A549 (cell line): Measurements from ENCODE around the gene CSF3. TPM values are rescaled to one million over a fixed set of nuclear protein-coding genes. Genes with fewer than 3 reads are reported as not detected.

Experiments used
- ATAC-seq, 2 experiments: fragments of 200-7000 bp in 1 of 2; fragments of >200 bp in 1 of 2; cut with Nextera tagmentation in 1 of 2; cut with Tn5 transposase in 1 of 2; 3 replicates each; pipeline versions ENCODE4 v1.8.0 to v1.9.1; 2018 to 2020; ENCODE audit warnings: mild to moderate bottlenecking in 1 of 2, moderate library complexity in 1 of 2
- CTCF ChIA-PET: fragments of 300-600 bp; sonication (Branson Sonifier 250); formaldehyde crosslinking; extraction: SDS; loops from one replicate; lab custom pipeline; 2021; ENCODE audit warnings: antibody characterized with exemption, inconsistent platforms; lab: Yijun Ruan, JAX
- POLR2A ChIA-PET: fragments of 350-600 bp; formaldehyde crosslinking; extraction: SDS; loops from one replicate; lab custom pipeline; 2021; ENCODE audit warnings: antibody characterized with exemption, inconsistent platforms; lab: Yijun Ruan, JAX
- DNase-seq, 2 experiments: peaks; one replicate each; pipeline versions ENCODE4 v3.0.0 to v3.0.0-alpha.2; 2011 to 2016; ENCODE audit warnings: low read depth in 1 of 2, low spot score in 1 of 2
- FAIRE-seq: peaks from 2 replicates; lab custom pipeline; 2011; peaks lifted over from hg19 to GRCh38; lab: Jason Lieb, UNC
- H3K27ac ChIP-seq, 2 experiments: fragments of >200 bp; sonication (Bioruptor Twin); formaldehyde crosslinking; 3 replicates each; pipeline ENCODE4 v1.5.1; 2016 to 2017
- H3K4me1 ChIP-seq: fragments of >200 bp; sonication (Bioruptor Twin); formaldehyde crosslinking; 3 replicates; pipeline ENCODE4 v1.6.1; 2016
- H3K4me2 ChIP-seq: fragments of >200 bp; sonication (Bioruptor Twin); formaldehyde crosslinking; 3 replicates; pipeline ENCODE4 v1.6.1; 2016
- H3K4me3 ChIP-seq: fragments of >200 bp; sonication (Bioruptor Twin); formaldehyde crosslinking; 3 replicates; pipeline ENCODE4 v1.5.1; 2016
- H3K9me3 ChIP-seq: fragments of >200 bp; sonication (Bioruptor Twin); formaldehyde crosslinking; 3 replicates; pipeline ENCODE4 v1.6.1; 2016
- CEBPB ChIP-seq, 2 experiments: fragments of >200 bp in 1 of 2; sonication (Bioruptor Twin) in 1 of 2; formaldehyde crosslinking in 1 of 2; IDR thresholded peaks; 2 replicates each; pipeline ENCODE4 v1.6.1; 2012 to 2016
- EP300 ChIP-seq, 2 experiments: fragments of >200 bp; sonication (Bioruptor Twin); formaldehyde crosslinking; IDR thresholded peaks; 2 replicates in 1 of 2; 3 replicates in 1 of 2; pipeline ENCODE4 v1.6.1; 2016 to 2017
- ESRRA ChIP-seq: fragments of 150-350 bp; IDR thresholded peaks from 2 replicates; pipeline ENCODE4 v1.6.1; 2014; ENCODE audit warnings: mild to moderate bottlenecking, low read length, borderline replicate concordance
- FOXS1 ChIP-seq: fragments of 250-450 bp; sonication (Bioruptor Pico); IDR thresholded peaks from 2 replicates; pipeline ENCODE4 v1.5.0; 2020; ENCODE audit warnings: mild to moderate bottlenecking, moderate library complexity
- HEYL ChIP-seq: fragments of 250-450 bp; sonication (Bioruptor Pico); IDR thresholded peaks from 2 replicates; pipeline ENCODE4 v1.8.0; 2021; ENCODE audit warnings: mild to moderate bottlenecking, moderate library complexity
- HOXA7 ChIP-seq: fragments of 250-450 bp; sonication (Bioruptor Pico); IDR thresholded peaks from 2 replicates; pipeline ENCODE4 v1.5.0; 2020; ENCODE audit warnings: mild to moderate bottlenecking, moderate library complexity
- HOXB13 ChIP-seq: fragments of 250-450 bp; sonication (Bioruptor Pico); IDR thresholded peaks from 2 replicates; pipeline ENCODE4 v1.5.0; 2020; ENCODE audit warnings: low read depth, mild to moderate bottlenecking, moderate library complexity
- JUN ChIP-seq, 2 experiments: fragments of >200 bp; sonication (Bioruptor Twin); formaldehyde crosslinking; IDR thresholded peaks; 2 replicates in 1 of 2; 3 replicates in 1 of 2; pipeline ENCODE4 v1.6.1; 2016 to 2017
- KDM1A ChIP-seq: fragments of 200-600 bp; sonication (generic); IDR thresholded peaks from 2 replicates; pipeline ENCODE4 v1.6.1; 2016; ENCODE audit warnings: low read depth, mild to moderate bottlenecking
- MAZ ChIP-seq: fragments of 150-350 bp; IDR thresholded peaks from 2 replicates; pipeline ENCODE4 v1.6.1; 2014; ENCODE audit warnings: antibody characterized with exemption, low read depth, low read length, borderline replicate concordance
- MYC ChIP-seq: IDR thresholded peaks from 2 replicates; pipeline ENCODE4 v1.6.1; 2012; ENCODE audit warnings: mild to moderate bottlenecking, inconsistent platforms, low read length, improper control_type of control experiment, borderline replicate concordance
- NPAS2 ChIP-seq: fragments of 250-450 bp; sonication (Bioruptor Pico); IDR thresholded peaks from 2 replicates; pipeline ENCODE4 v1.8.0; 2022; ENCODE audit warnings: mild to moderate bottlenecking, moderate library complexity, borderline replicate concordance
- NR3C1 ChIP-seq: fragments of >200 bp; sonication (Bioruptor Twin); formaldehyde crosslinking; IDR thresholded peaks from 3 replicates; pipeline ENCODE4 v1.6.1; 2017
- RCOR1 ChIP-seq: fragments of 150-350 bp; IDR thresholded peaks from 2 replicates; pipeline ENCODE4 v1.6.1; 2014; ENCODE audit warnings: antibody characterized with exemption, low read length, low read depth
- RFX5 ChIP-seq: fragments of 450-650 bp; IDR thresholded peaks from 2 replicates; pipeline ENCODE4 v1.7.1; 2014; ENCODE audit warnings: antibody characterized with exemption, mild to moderate bottlenecking, moderate library complexity
- TFCP2L1 ChIP-seq: fragments of 250-450 bp; sonication (Bioruptor Pico); IDR thresholded peaks from 2 replicates; pipeline ENCODE4 v1.5.0; 2021; ENCODE audit warnings: mild to moderate bottlenecking
- TP53 ChIP-seq: fragments of 250-450 bp; sonication (Bioruptor Pico); IDR thresholded peaks from 2 replicates; pipeline ENCODE4 v1.5.0; 2021; ENCODE audit warnings: mild to moderate bottlenecking, moderate library complexity
- ZFP36 ChIP-seq: fragments of 450-650 bp; IDR thresholded peaks from 2 replicates; pipeline ENCODE4 v1.6.1; 2014; ENCODE audit warnings: borderline replicate concordance; ENCODE audit not compliant: partially characterized antibody
- ZNF302 ChIP-seq: fragments of 250-450 bp; sonication (Bioruptor Pico); IDR thresholded peaks from 2 replicates; pipeline ENCODE4 v1.9.0; 2021; ENCODE audit warnings: inconsistent platforms, mild to moderate bottlenecking, moderate library complexity
- WGBS: methylation state at CpG from one replicate; pipeline ENCODE4 v1.1.6; 2017; ENCODE audit errors: missing lambda C conversion rate; 5-methylcytosine and 5-hydroxymethylcytosine counted together
- polyA plus RNA-seq, 4 experiments: library from polyadenylated mRNA; depleted of rRNA in 3 of 4; stranded (reverse); fragments of >200 nt; fragmentation: RNase III in 1 of 4; extraction: RNeasy Plus Mini Kit Qiagen cat#74134 plus additional on column Dnase treatment in 1 of 4; gene quantifications; 2 replicates in 3 of 4; 3 replicates in 1 of 4; pipeline ENCODE4 v1.2.3, GENCODE V29; 2011 to 2017
- TF ChIP-seq, protein P1 (sequence below): fragments of >200 bp; sonication (Bioruptor Twin); formaldehyde crosslinking; IDR thresholded peaks from 3 replicates; pipeline ENCODE4 v1.5.1; 2016
- TF ChIP-seq, protein P2 (sequence below): IDR thresholded peaks from 2 replicates; pipeline ENCODE4 v1.6.1; 2012
- TF ChIP-seq, protein P3 (sequence below): fragments of >200 bp; sonication (Bioruptor Twin); formaldehyde crosslinking; IDR thresholded peaks from 2 replicates; pipeline ENCODE4 v1.6.1; 2016

Gene CSF3
- polyA plus RNA-seq, 2 of the 4 experiments (the other 2 are of a cell fraction) = not detected

DNA sequence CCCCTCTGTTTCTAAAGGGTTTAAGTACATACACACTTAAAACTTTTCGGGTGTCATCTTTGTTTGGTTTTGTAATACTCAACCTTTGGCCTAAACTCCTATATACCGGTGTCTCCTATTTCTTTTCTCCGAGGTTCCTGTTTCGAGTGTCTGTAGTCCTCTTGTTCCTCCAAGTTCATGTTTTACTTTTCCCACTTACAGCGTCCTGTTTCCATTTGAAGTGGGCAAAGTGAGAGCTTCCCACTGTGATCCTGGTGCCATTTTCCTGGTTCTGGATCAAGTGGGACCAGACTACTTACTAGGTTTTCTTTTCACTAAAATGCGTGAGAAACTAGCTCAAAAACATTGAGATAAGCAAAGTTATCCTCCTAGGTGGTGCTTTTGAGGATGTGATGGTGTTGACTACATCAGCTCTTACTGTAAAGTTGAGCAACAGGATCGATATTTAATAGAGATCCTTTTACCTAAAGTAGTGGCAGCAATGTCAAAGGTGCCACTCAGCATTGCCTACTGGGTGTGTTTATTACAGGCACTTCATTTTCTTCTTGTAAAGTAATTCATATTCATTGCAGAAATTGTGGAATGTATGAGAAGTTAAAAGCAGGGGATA lies 33.4 kb upstream of the CSF3 start:
- DNase-seq (no peak), ATAC-seq (no peak), FAIRE-seq (no peak)
- Histone ChIP-seq H3K9me3 (no peaks in the 10 kb centered on the region), H3K27ac (peak overlapping the region; percentile 93 to 95), H3K4me3 (peak overlapping the region; percentile 89), H3K4me1 (peaks cover 20% of the 10 kb centered on the region), H3K4me2 (peak overlapping the region; percentile 91)
- ChIA-PET POLR2A (interaction anchor here (1.3 to 2.1 kb wide), 2 partner anchors 10 to 20 kb away, joined by 3 to 13 read pairs; no protein-coding TSS in a partner anchor), CTCF (interaction anchor here (0.6 to 19.9 kb wide), 14 partner anchors 8 to 599 kb away, joined by 3 to 405 read pairs (median 4); partner anchors contain the start of gene GSDMA)
- no peak for TF ChIP-seq RFX5
- no peak for TF ChIP-seq NPAS2
- no peak for TF ChIP-seq TP53 (CRISPR knock-in tag)
- no peak for TF ChIP-seq TFCP2L1 (CRISPR knock-in tag)
- no peak for TF ChIP-seq JUN (IDR thresholded peaks at IDR 0.05)
- no peak for TF ChIP-seq NR3C1
- TF ChIP-seq HEYL (CRISPR knock-in tag) = no peak
- TF ChIP-seq ZNF302 (CRISPR knock-in tag) = no peak
- TF ChIP-seq KDM1A = no peak
- TF ChIP-seq MYC = no peak
- TF ChIP-seq, all 56 proteins: peak for 0
- 12% methylated on average over 7 of the region's 7 CpGs for WGBS

DNA sequence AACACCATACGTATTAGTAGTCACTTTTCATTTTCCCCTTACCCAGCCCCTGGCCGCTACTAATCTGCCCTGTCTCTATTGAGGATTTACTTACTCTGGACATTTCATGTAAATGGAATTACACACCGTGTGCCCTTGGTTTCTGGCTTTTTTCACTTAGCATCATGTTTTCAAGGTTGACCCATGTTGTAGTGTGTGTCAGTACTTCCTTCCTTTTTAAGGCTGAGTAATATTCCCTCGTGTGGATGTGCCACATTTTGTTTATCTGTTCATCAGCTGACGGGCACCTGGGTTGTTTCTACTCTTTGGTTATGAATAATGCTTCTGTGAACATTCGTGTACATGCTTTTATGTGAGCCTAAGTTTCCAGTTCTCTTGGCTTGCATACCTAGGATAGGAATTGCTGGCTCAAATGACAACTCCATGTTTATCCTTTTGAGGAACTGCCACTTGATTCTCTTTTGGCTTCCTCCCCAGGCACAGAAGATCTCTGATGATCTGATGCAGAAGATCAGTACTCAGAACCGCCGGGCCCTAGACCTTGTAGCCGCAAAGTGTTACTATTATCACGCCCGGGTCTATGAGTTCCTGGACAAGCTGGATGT lies 26.9 kb upstream of the CSF3 start:
- Histone ChIP-seq H3K4me3 (no peak overlapping the region), H3K27ac (no peak overlapping the region), H3K4me2 (no peak overlapping the region)
- ChIA-PET POLR2A (no interaction called here), CTCF (interaction anchor here (1.0 to 4.2 kb wide), 5 partner anchors 8 to 39 kb away, joined by 3 to 27 read pairs (median 8); partner anchors contain the start of gene PSMD3)
- no peak for FAIRE-seq
- TF ChIP-seq, protein P1, sequence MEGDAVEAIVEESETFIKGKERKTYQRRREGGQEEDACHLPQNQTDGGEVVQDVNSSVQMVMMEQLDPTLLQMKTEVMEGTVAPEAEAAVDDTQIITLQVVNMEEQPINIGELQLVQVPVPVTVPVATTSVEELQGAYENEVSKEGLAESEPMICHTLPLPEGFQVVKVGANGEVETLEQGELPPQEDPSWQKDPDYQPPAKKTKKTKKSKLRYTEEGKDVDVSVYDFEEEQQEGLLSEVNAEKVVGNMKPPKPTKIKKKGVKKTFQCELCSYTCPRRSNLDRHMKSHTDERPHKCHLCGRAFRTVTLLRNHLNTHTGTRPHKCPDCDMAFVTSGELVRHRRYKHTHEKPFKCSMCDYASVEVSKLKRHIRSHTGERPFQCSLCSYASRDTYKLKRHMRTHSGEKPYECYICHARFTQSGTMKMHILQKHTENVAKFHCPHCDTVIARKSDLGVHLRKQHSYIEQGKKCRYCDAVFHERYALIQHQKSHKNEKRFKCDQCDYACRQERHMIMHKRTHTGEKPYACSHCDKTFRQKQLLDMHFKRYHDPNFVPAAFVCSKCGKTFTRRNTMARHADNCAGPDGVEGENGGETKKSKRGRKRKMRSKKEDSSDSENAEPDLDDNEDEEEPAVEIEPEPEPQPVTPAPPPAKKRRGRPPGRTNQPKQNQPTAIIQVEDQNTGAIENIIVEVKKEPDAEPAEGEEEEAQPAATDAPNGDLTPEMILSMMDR = no peak
- no peak for TF ChIP-seq TP53 (CRISPR knock-in tag)
- no peak for TF ChIP-seq JUN (IDR thresholded peaks at IDR 0.05)
- no peak for TF ChIP-seq CEBPB (IDR thresholded peaks at IDR 0.05)
- no peak for TF ChIP-seq MAZ
- TF ChIP-seq, protein P2, sequence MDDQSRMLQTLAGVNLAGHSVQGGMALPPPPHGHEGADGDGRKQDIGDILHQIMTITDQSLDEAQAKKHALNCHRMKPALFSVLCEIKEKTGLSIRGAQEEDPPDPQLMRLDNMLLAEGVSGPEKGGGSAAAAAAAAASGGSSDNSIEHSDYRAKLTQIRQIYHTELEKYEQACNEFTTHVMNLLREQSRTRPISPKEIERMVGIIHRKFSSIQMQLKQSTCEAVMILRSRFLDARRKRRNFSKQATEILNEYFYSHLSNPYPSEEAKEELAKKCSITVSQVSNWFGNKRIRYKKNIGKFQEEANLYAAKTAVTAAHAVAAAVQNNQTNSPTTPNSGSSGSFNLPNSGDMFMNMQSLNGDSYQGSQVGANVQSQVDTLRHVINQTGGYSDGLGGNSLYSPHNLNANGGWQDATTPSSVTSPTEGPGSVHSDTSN = no peak
- TF ChIP-seq HOXB13 = no peak
- TF ChIP-seq HEYL (CRISPR knock-in tag) = no peak
- TF ChIP-seq ESRRA = no peak
- no peak for TF ChIP-seq NPAS2
- TF ChIP-seq FOXS1 = no peak
- no peak for TF ChIP-seq ZFP36
- TF ChIP-seq, all 56 proteins: peak for 0
- 91% methylated on average over 11 of the region's 11 CpGs for WGBS
- no peaks in the 10 kb centered on the region; the same call in 2 of the 3 replicates for H3K4me1 ChIP-seq
- ATAC-seq = no peak
- H3K9me3 ChIP-seq = no peaks in the 10 kb centered on the region
- DNase-seq = no peak

DNA sequence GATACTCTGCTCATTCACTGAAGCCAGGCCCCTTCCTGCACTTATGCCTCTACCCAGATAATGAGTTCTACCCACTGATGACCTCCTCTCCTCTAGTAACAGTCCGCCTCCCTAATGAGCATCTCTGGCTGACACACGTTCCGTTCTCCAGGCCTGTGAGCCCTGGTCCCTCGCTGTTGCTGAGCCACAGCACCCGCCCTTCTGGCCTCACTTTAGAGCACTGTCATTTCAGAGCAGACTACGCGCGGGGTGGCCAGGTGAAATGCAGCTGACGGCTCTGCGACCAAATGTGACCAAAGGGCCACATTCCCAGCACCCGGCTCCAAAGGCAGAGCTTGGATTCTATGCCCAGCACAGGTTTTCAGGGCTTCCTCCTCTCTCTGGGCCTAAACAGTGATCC lies 20.8 kb upstream of the CSF3 start:
- H3K9me3 ChIP-seq = no peaks in the 10 kb centered on the region
- ChIA-PET POLR2A (interaction anchor here (1.2 kb wide), 1 partner anchor 14 kb away, joined by 5 read pairs; no protein-coding TSS in a partner anchor), CTCF (interaction anchor here (1.4 to 10.8 kb wide), 4 partner anchors 14 to 199 kb away, joined by 3 to 104 read pairs (median 6); partner anchors contain the start of genes CSF3 and PSMD3)
- 97% methylated on average over 11 of the region's 11 CpGs for WGBS
- TF ChIP-seq EP300 (IDR thresholded peaks at IDR 0.05) = no peak
- no peak for TF ChIP-seq MAZ
- no peak for TF ChIP-seq HOXA7
- no peak for TF ChIP-seq RCOR1
- TF ChIP-seq, protein P3, sequence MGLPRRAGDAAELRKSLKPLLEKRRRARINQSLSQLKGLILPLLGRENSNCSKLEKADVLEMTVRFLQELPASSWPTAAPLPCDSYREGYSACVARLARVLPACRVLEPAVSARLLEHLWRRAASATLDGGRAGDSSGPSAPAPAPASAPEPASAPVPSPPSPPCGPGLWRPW = no peak
- H3K27ac ChIP-seq = no peak overlapping the region
- ATAC-seq = no peak
- H3K4me3 ChIP-seq = no peak overlapping the region
- H3K4me1 ChIP-seq = no peaks in the 10 kb centered on the region
- no peak for FAIRE-seq
- no peak overlapping the region for H3K4me2 ChIP-seq
- DNase-seq = no peak
